Endothelial cell (in vitro differentiated cells): ENCODE measurements around the gene APCDD1. TPM values are rescaled to one million over a fixed set of nuclear protein-coding genes. Genes with fewer than 3 reads are reported as not detected.

Experiments
- DNase-seq: peaks from one replicate; pipeline ENCODE4 v3.0.0; 2021; ENCODE audit warnings: low spot score
- H3K27ac Mint-ChIP-seq: one replicate; pipeline ENCODE4 v1.8.0; 2021; ENCODE audit warnings: mixed read lengths, inconsistent platforms; ENCODE audit not compliant: unreplicated experiment
- H3K27me3 Mint-ChIP-seq: one replicate; pipeline ENCODE4 v1.8.0; 2021; ENCODE audit warnings: mild to moderate bottlenecking, moderate library complexity, mixed read lengths, inconsistent platforms; ENCODE audit not compliant: unreplicated experiment
- H3K36me3 Mint-ChIP-seq: one replicate; pipeline ENCODE4 v1.8.0; 2021; ENCODE audit warnings: mild to moderate bottlenecking, low read depth, mixed read lengths, inconsistent platforms; ENCODE audit not compliant: unreplicated experiment
- H3K4me1 Mint-ChIP-seq: one replicate; pipeline ENCODE4 v1.8.0; 2021; ENCODE audit warnings: mild to moderate bottlenecking, mixed read lengths, inconsistent platforms; ENCODE audit not compliant: unreplicated experiment
- H3K4me3 Mint-ChIP-seq: one replicate; pipeline ENCODE4 v1.8.0; 2021; ENCODE audit warnings: mild to moderate bottlenecking, mixed read lengths, inconsistent platforms; ENCODE audit not compliant: unreplicated experiment
- H3K9me3 Mint-ChIP-seq: one replicate; pipeline ENCODE4 v1.8.0; 2021; ENCODE audit warnings: mixed read lengths, inconsistent platforms; ENCODE audit not compliant: unreplicated experiment
- CTCF ChIP-seq: fragments of 200-600 bp; sonication (generic); IDR thresholded peaks from one replicate; pipeline ENCODE4 v1.5.0; 2021; ENCODE audit warnings: antibody characterized with exemption; ENCODE audit not compliant: unreplicated experiment
- total RNA-seq: library from RNA; stranded (reverse); fragmentation: NEBNext Ultra II Directional; extraction: Animal tissue kit (Norgen Biotek cat#: 25700); gene quantifications from one replicate; pipeline ENCODE4 v1.2.1, GENCODE V29; 2021; ENCODE audit not compliant: unreplicated experiment

APCDD1 gene
- total RNA-seq, 1 donor from 2014 or later: 3.1 TPM

GRCh38 chr18:10440884-10441283, 13.6 kb upstream of the APCDD1 start:
- Mint-ChIP-seq H3K36me3 (no peaks in the 10 kb centered on the region), H3K27ac (no peak overlapping the region), H3K9me3 (no peaks in the 10 kb centered on the region), H3K4me3 (no peak overlapping the region), H3K4me1 (no peaks in the 10 kb centered on the region), H3K27me3 (peaks cover 1% of the 10 kb centered on the region)
- TF ChIP-seq CTCF: no peak
- no peak for DNase-seq

- Mint-ChIP-seq H3K27ac (no peak overlapping the region), H3K27me3 (peaks cover 1% of the 10 kb centered on the region), H3K36me3 (no peaks in the 10 kb centered on the region), H3K9me3 (no peaks in the 10 kb centered on the region), H3K4me3 (no peak overlapping the region), H3K4me1 (no peaks in the 10 kb centered on the region)
- no peak for DNase-seq
- TF ChIP-seq CTCF: no peak
Observed at GRCh38 chr18:10441472-10441871, 13.0 kb upstream of the APCDD1 start.

GRCh38 chr18:10442551-10442971, 11.9 kb upstream of the APCDD1 start:
- no peaks in the 10 kb centered on the region for H3K36me3 Mint-ChIP-seq
- H3K27ac Mint-ChIP-seq: no peak overlapping the region
- H3K4me1 Mint-ChIP-seq: no peaks in the 10 kb centered on the region
- TF ChIP-seq CTCF: no peak
- no peak for DNase-seq
- H3K27me3 Mint-ChIP-seq: peaks cover 1% of the 10 kb centered on the region
- no peaks in the 10 kb centered on the region for H3K9me3 Mint-ChIP-seq
- H3K4me3 Mint-ChIP-seq: no peak overlapping the region

GRCh38 chr18:10443001-10443400, 11.4 kb upstream of the APCDD1 start:
- no peak overlapping the region for H3K4me3 Mint-ChIP-seq
- H3K4me1 Mint-ChIP-seq: no peaks in the 10 kb centered on the region
- H3K36me3 Mint-ChIP-seq: no peaks in the 10 kb centered on the region
- H3K27ac Mint-ChIP-seq: no peak overlapping the region
- no peaks in the 10 kb centered on the region for H3K9me3 Mint-ChIP-seq
- no peak for TF ChIP-seq CTCF
- DNase-seq: no peak
- peaks cover 1% of the 10 kb centered on the region for H3K27me3 Mint-ChIP-seq

- Mint-ChIP-seq H3K27ac (no peak overlapping the region), H3K4me1 (no peaks in the 10 kb centered on the region), H3K4me3 (no peak overlapping the region), H3K9me3 (no peaks in the 10 kb centered on the region), H3K36me3 (no peaks in the 10 kb centered on the region), H3K27me3 (peaks cover 1% of the 10 kb centered on the region)
- no peak for TF ChIP-seq CTCF
- DNase-seq: no peak
Observed at GRCh38 chr18:10444314-10445006, 10.0 kb upstream of the APCDD1 start.
